ENCODE results near the gene ZDHHC14.

DNA sequence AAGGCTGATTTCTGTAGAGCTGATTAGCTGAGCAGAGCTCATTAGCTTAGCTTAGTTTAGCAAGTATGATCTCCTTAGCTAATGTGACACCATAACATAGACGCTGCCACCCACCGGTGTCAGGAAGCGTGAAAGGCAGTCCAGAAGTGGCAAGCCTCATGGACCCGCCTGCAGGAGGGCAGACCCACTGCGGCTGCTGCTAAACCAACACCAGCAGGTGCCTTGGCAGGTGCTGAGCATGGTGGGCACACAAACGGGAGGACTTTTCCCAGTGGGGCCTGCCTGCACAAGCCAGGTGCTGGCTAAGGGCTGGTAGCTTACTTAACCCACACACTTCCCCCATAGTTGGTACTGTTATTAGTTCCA, 22.7 kb downstream of the ZDHHC14 start:
- no peak for TF ChIP-seq EP300 (IDR thresholded peaks at IDR 0.05)
- TF ChIP-seq, protein P1, sequence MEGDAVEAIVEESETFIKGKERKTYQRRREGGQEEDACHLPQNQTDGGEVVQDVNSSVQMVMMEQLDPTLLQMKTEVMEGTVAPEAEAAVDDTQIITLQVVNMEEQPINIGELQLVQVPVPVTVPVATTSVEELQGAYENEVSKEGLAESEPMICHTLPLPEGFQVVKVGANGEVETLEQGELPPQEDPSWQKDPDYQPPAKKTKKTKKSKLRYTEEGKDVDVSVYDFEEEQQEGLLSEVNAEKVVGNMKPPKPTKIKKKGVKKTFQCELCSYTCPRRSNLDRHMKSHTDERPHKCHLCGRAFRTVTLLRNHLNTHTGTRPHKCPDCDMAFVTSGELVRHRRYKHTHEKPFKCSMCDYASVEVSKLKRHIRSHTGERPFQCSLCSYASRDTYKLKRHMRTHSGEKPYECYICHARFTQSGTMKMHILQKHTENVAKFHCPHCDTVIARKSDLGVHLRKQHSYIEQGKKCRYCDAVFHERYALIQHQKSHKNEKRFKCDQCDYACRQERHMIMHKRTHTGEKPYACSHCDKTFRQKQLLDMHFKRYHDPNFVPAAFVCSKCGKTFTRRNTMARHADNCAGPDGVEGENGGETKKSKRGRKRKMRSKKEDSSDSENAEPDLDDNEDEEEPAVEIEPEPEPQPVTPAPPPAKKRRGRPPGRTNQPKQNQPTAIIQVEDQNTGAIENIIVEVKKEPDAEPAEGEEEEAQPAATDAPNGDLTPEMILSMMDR (IDR thresholded peaks at IDR 0.05), result no peak
